Loucy (cell line): ENCODE data around the gene KLHDC8A.

Experiments
- H2AFZ ChIP-seq: fragments of 200-600 bp; sonication (generic); 2 replicates; pipeline ENCODE4 v1.6.0; 2016; ENCODE audit warnings: antibody characterized with exemption, mild to moderate bottlenecking, low read length, moderate library complexity
- H3F3A ChIP-seq: fragments of 200-600 bp; 2 replicates; pipeline ENCODE4 v1.6.0; 2016; ENCODE audit warnings: antibody characterized with exemption, low read depth, mild to moderate bottlenecking
- H3K27me3 ChIP-seq: fragments of 200-600 bp; sonication (generic); 2 replicates; pipeline ENCODE4 v1.6.1; 2014; ENCODE audit warnings: low read length, mild to moderate bottlenecking; ENCODE audit not compliant: insufficient read depth, poor library complexity, severe bottlenecking
- H3K36me3 ChIP-seq: fragments of 200-600 bp; sonication (generic); 2 replicates; pipeline ENCODE4 v1.6.1; 2016; ENCODE audit warnings: low read length; ENCODE audit not compliant: insufficient read depth
- H3K4me1 ChIP-seq: fragments of 200-600 bp; sonication (generic); 2 replicates; pipeline ENCODE4 v1.5.1; 2014; ENCODE audit warnings: low read length, mild to moderate bottlenecking; ENCODE audit not compliant: insufficient read depth, poor library complexity, severe bottlenecking
- H3K4me2 ChIP-seq: fragments of 200-600 bp; sonication (generic); 2 replicates; pipeline ENCODE4 v1.6.0; 2014; ENCODE audit warnings: antibody characterized with exemption, low read length, low read depth, mild to moderate bottlenecking; ENCODE audit not compliant: poor library complexity, severe bottlenecking
- H3K4me3 ChIP-seq: fragments of 200-600 bp; sonication (generic); 2 replicates; pipeline ENCODE4 v1.5.1; 2014; ENCODE audit warnings: low read length, mild to moderate bottlenecking, mixed read lengths; ENCODE audit not compliant: poor library complexity, severe bottlenecking
- H3K79me2 ChIP-seq: fragments of 200-600 bp; sonication (generic); 2 replicates; pipeline ENCODE4 v1.6.1; 2014; ENCODE audit warnings: low read length; ENCODE audit not compliant: insufficient read depth
- H3K9ac ChIP-seq: fragments of 200-600 bp; sonication (generic); 2 replicates; pipeline ENCODE4 v1.6.0; 2014; ENCODE audit warnings: mild to moderate bottlenecking, low read depth, low read length, moderate library complexity; ENCODE audit not compliant: poor library complexity, severe bottlenecking
- H3K9me2 ChIP-seq: fragments of 200-600 bp; sonication (generic); replicated peaks from 2 replicates; pipeline ENCODE4 v1.6.1; 2016; ENCODE audit warnings: low read depth, low read length, mixed read lengths
- H3K9me3 ChIP-seq: fragments of 200-600 bp; sonication (generic); 2 replicates; pipeline ENCODE4 v1.6.1; 2014; ENCODE audit warnings: mild to moderate bottlenecking, antibody characterized with exemption, low read length, low read depth; ENCODE audit not compliant: insufficient read depth
- H4K20me1 ChIP-seq: fragments of 200-600 bp; sonication (generic); 2 replicates; pipeline ENCODE4 v1.6.0; 2014; ENCODE audit warnings: antibody characterized with exemption, low read length, mild to moderate bottlenecking; ENCODE audit not compliant: insufficient read depth, poor library complexity, severe bottlenecking
- EZH2phosphoT487 ChIP-seq: fragments of 200-600 bp; IDR thresholded peaks from 2 replicates; pipeline ENCODE4 v1.6.1; 2018; ENCODE audit warnings: antibody characterized with exemption, mild to moderate bottlenecking, moderate library complexity, borderline replicate concordance
- TF ChIP-seq, protein P1 (sequence below): fragments of 200-600 bp; sonication (generic); conservative IDR thresholded peaks from 2 replicates; pipeline ENCODE4 v1.5.1; 2014; ENCODE audit warnings: mild to moderate bottlenecking, antibody characterized with exemption, low read length

The KLHDC8A gene

DNA sequence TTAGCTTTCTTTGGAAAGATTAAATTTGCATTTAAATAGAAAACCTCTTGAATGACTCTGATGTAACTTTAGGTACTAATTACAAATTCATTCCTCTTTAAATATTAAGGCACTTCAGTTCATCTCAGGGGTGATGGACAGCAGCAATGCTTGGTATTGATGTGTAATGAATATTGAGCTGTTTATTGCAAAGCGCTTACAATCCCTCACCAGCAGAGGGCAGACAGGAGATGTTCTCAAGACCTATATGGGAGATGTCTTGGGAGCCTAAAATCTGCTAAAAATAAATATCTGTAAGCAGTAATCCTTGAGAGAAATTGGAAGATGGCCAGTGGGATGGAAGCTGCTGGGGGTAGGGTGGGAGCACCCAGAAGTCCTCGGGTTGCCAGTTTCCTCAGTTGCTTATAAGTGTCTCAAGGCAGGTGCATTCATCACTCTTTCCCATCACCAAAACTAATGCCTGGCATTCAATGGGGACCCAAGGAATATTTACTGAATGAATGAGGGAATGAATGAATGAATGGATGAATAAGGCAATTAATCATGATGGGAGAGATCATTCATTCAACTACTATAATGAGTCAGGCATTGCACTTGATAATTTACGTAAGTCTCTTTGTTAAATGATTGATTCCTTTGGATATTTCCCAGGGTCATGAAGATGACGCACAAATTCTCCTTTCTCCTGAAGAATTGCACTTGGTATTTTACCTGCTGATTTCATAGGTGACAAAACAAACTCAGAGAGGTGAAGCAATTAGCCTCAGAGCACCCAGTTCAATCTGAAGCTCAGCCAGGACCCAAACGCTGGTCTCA, 2.3 kb downstream of the KLHDC8A start:
- Histone ChIP-seq H3K9me2 (no peaks in the 10 kb centered on the region), H3K27me3 (no peaks in the 10 kb centered on the region), H2AFZ (no peak overlapping the region), H3F3A (no peaks in the 10 kb centered on the region), H4K20me1 (no peaks in the 10 kb centered on the region), H3K4me2 (no peak overlapping the region), H3K79me2 (no peaks in the 10 kb centered on the region), H3K4me1 (peaks cover under 1% of the 10 kb centered on the region), H3K36me3 (no peaks in the 10 kb centered on the region), H3K4me3 (no peak overlapping the region), H3K9me3 (no peaks in the 10 kb centered on the region), H3K9ac (no peak overlapping the region)
- TF ChIP-seq, protein P1, sequence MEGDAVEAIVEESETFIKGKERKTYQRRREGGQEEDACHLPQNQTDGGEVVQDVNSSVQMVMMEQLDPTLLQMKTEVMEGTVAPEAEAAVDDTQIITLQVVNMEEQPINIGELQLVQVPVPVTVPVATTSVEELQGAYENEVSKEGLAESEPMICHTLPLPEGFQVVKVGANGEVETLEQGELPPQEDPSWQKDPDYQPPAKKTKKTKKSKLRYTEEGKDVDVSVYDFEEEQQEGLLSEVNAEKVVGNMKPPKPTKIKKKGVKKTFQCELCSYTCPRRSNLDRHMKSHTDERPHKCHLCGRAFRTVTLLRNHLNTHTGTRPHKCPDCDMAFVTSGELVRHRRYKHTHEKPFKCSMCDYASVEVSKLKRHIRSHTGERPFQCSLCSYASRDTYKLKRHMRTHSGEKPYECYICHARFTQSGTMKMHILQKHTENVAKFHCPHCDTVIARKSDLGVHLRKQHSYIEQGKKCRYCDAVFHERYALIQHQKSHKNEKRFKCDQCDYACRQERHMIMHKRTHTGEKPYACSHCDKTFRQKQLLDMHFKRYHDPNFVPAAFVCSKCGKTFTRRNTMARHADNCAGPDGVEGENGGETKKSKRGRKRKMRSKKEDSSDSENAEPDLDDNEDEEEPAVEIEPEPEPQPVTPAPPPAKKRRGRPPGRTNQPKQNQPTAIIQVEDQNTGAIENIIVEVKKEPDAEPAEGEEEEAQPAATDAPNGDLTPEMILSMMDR = peak; percentile 86
- TF ChIP-seq EZH2phosphoT487 = no peak

DNA sequence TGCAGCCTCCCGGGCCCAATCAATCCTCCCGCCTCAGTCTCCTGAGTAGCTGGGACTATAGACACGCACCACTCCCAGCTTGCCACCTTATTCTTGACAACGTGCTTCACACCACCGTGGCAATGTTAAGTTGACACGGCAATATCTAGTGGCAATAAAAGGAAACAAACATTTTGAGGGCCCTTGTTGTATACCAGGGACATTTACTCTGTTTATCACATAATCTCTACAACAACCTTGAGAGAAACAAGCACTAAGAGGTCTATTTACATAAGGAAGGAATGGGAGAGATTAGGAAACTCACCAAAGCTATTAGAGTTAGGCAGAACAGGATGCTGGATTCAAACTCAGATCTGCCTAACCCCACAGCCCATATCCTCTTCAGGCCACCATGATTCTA, 3.1 kb downstream of the KLHDC8A start:
- no peaks in the 10 kb centered on the region for H3K9me2 ChIP-seq

DNA sequence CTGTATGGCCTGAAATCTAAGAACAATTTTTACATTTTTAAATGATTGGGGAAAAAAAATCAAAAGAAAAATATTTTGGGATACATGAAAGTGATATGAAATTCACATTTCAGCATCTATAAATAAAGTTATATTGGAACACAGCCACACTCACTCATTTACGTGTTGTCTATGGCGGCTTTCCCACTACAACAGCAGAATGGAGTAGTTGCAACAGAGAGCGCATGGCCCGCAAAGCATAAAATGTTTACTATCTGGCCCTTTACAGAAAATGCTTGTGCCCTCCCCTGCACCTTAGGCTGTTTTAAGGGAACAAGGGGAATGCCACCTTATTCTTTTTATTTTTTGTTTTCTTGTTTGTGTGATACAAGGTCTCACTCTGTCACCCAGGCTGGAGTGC, 3.5 kb downstream of the KLHDC8A start:
- no peaks in the 10 kb centered on the region for H3K9me2 ChIP-seq

More for the DNA sequence above, 3.1 kb downstream of the KLHDC8A start:
- H3K4me2 ChIP-seq = no peak overlapping the region
- TF ChIP-seq, protein P1 = no peak
- no peak for TF ChIP-seq EZH2phosphoT487
- no peak overlapping the region for H3K9ac ChIP-seq
- H3K4me1 ChIP-seq = peaks cover 4% of the 10 kb centered on the region
- H3K79me2 ChIP-seq = no peaks in the 10 kb centered on the region
- H3F3A ChIP-seq = no peaks in the 10 kb centered on the region
- H3K36me3 ChIP-seq = no peaks in the 10 kb centered on the region
- no peak overlapping the region for H3K4me3 ChIP-seq
- no peaks in the 10 kb centered on the region for H3K27me3 ChIP-seq
- H2AFZ ChIP-seq = no peak overlapping the region
- H3K9me3 ChIP-seq = no peaks in the 10 kb centered on the region
- no peaks in the 10 kb centered on the region for H4K20me1 ChIP-seq

More for the DNA sequence above, 3.5 kb downstream of the KLHDC8A start:
- Histone ChIP-seq H2AFZ (no peak overlapping the region), H3K9ac (no peak overlapping the region), H4K20me1 (no peaks in the 10 kb centered on the region), H3K4me2 (no peak overlapping the region), H3K79me2 (no peaks in the 10 kb centered on the region), H3K36me3 (no peaks in the 10 kb centered on the region), H3K27me3 (no peaks in the 10 kb centered on the region), H3K9me3 (no peaks in the 10 kb centered on the region), H3K4me1 (peaks cover 4% of the 10 kb centered on the region), H3F3A (no peaks in the 10 kb centered on the region), H3K4me3 (no peak overlapping the region)
- no peak for TF ChIP-seq EZH2phosphoT487
- TF ChIP-seq, protein P1 = no peak
